Measurements from ENCODE around the gene NR2E3. TPM values are rescaled to one million over a fixed set of nuclear protein-coding genes. Genes with fewer than 3 reads are reported as not detected.

The NR2E3 gene
- total and polyA plus RNA-seq, 9 of the 15 experiments (the other 6 are each of a cell fraction or from before 2014, with no cell fraction given) = not detected

- H2AFZ ChIP-seq (ENCODE audit: low read depth, low read length) = no peak overlapping the region
- no peak overlapping the region for H3K9ac ChIP-seq (ENCODE audit: insufficient read depth in 1 of 2, low read depth in 2 of 2, low read length in 2 of 2)
- no peak overlapping the region for H3K27ac ChIP-seq (ENCODE audit: extremely low read depth, low read depth, low read length)
- H3K79me2 ChIP-seq (ENCODE audit: control insufficient read depth, insufficient read depth, low read length) = no peaks in the 10 kb centered on the region
- BruUV-seq (replicated peaks) = no TSS peak
- no peaks in the 10 kb centered on the region for H3K4me1 ChIP-seq (replicated peaks in 1 of 2; ENCODE audit: control insufficient read depth in 2 of 2, insufficient read depth in 2 of 2, low read length in 2 of 2)
- H3K9me1 ChIP-seq (ENCODE audit: control insufficient read depth, insufficient read depth, low read length) = no peaks in the 10 kb centered on the region
- POLR2A ChIA-PET = no interaction called here
- CTCF ChIA-PET (ENCODE audit: low intra/inter-chr PET ratio) = interaction anchor here (0.5 to 1.4 kb wide), 2 partner anchors 374 to 1710 kb away, joined by 3 to 6 read pairs; no protein-coding TSS in a partner anchor
- in situ Hi-C loops (cut with MboI) (no loop called here), intact Hi-C loops (cut with micrococcal nuclease) (loop anchor here (5.0 kb wide), 1 partner anchor 376 kb away; no protein-coding TSS in a partner anchor)
- H3K4me2 ChIP-seq (ENCODE audit: insufficient read depth, low read length) = no peak overlapping the region
- no peak overlapping the region for H3K4me3 ChIP-seq
- no peaks in the 10 kb centered on the region for H3K36me3 ChIP-seq (ENCODE audit: control insufficient read depth, insufficient read depth, low read length)
- FAIRE-seq = no peak
- no peak for DNase-seq (ENCODE audit: extremely low read depth in 1 of 4, low spot score in 3 of 4)
- peaks cover 32 to 44% of the 10 kb centered on the region in 2 experiments for H3K27me3 ChIP-seq (ENCODE audit: control insufficient read depth in 2 of 2, insufficient read depth in 2 of 2, low read length in 2 of 2)
- H4K20me1 ChIP-seq (replicated peaks; ENCODE audit: control insufficient read depth, insufficient read depth, low read length) = peaks cover 4% of the 10 kb centered on the region; the same call in 1 of the 2 replicates
- ATAC-seq = no peak
- WGBS (ENCODE audit: insufficient coverage, low coverage, missing lambda C conversion rate) = 0% methylated on average over 9 of the region's 9 CpGs
- no peaks in the 10 kb centered on the region for H3K9me3 ChIP-seq (replicated peaks; ENCODE audit: control insufficient read depth, insufficient read depth, low read depth, low read length)
- no peak for TF ChIP-seq ZNF140 (CRISPR knock-in tag; IDR thresholded peaks at IDR 0.05)
- TF ChIP-seq TCF3 (CRISPR knock-in tag; IDR thresholded peaks at IDR 0.05) = no peak
- no peak for TF ChIP-seq SREBF1 (IDR thresholded peaks at IDR 0.05; ENCODE audit: borderline replicate concordance, low read depth, low read length)
- no peak for TF ChIP-seq ZNF282 (CRISPR knock-in tag; IDR thresholded peaks at IDR 0.05)
- TF ChIP-seq ARID2 (IDR thresholded peaks at IDR 0.05) = no peak
- TF ChIP-seq NCOA6 (IDR thresholded peaks at IDR 0.05) = no peak
- no peak for TF ChIP-seq RERE (CRISPR knock-in tag; IDR thresholded peaks at IDR 0.05; ENCODE audit: borderline replicate concordance)
- TF ChIP-seq, protein P1, sequence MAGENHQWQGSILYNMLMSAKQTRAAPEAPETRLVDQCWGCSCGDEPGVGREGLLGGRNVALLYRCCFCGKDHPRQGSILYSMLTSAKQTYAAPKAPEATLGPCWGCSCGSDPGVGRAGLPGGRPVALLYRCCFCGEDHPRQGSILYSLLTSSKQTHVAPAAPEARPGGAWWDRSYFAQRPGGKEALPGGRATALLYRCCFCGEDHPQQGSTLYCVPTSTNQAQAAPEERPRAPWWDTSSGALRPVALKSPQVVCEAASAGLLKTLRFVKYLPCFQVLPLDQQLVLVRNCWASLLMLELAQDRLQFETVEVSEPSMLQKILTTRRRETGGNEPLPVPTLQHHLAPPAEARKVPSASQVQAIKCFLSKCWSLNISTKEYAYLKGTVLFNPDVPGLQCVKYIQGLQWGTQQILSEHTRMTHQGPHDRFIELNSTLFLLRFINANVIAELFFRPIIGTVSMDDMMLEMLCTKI (IDR thresholded peaks at IDR 0.05; ENCODE audit: partially characterized antibody) = no peak
- TF ChIP-seq GATAD2A (IDR thresholded peaks at IDR 0.05) = no peak
Measured at GRCh38 chr15:71781179-71781964, 29.0 kb upstream of the NR2E3 start.

Measured in K562 (cell line).